HepG2 (cell line): ENCODE results near the gene ABHD4. TPM values are rescaled to one million over a fixed set of nuclear protein-coding genes. Genes with fewer than 3 reads are reported as not detected.

Source experiments
- CCDC6 ChIP-seq: sonication (generic); formaldehyde crosslinking; IDR thresholded peaks from 2 replicates; pipeline ENCODE4 v1.8.1; 2022; ENCODE audit warnings: mild to moderate bottlenecking, missing genetic modification reagents, moderate library complexity
- GATAD1 ChIP-seq: IDR thresholded peaks from 2 replicates; pipeline ENCODE4 v1.6.1; 2016; ENCODE audit warnings: missing genetic modification reagents, missing compliant biosample characterization
- HNF4G ChIP-seq, 2 experiments: sonication (generic) in 1 of 2; formaldehyde crosslinking in 1 of 2; IDR thresholded peaks; 2 replicates each; pipeline versions ENCODE4 v1.4.0 to v1.6.1; 2011 to 2020; ENCODE audit warnings: borderline replicate concordance in 2 of 2, low read depth in 2 of 2, mild to moderate bottlenecking in 2 of 2, low read length in 1 of 2, missing genetic modification reagents in 1 of 2, moderate library complexity in 1 of 2
- HNRNPUL1 ChIP-seq: fragments of 200-400 bp; formaldehyde crosslinking; IDR thresholded peaks from 2 replicates; pipeline ENCODE4 v1.6.1; 2017; ENCODE audit warnings: low read depth, mild to moderate bottlenecking, low read length, moderate library complexity
- JDP2 ChIP-seq: sonication (generic); formaldehyde crosslinking; IDR thresholded peaks from 2 replicates; pipeline ENCODE4 v1.8.1; 2022; ENCODE audit warnings: missing genetic modification reagents, borderline replicate concordance
- KAT2B ChIP-seq: fragments of 150-350 bp; IDR thresholded peaks from 2 replicates; pipeline ENCODE4 v1.6.1; 2014; ENCODE audit warnings: low read depth, low read length, borderline replicate concordance
- KAT7 ChIP-seq: IDR thresholded peaks from 2 replicates; pipeline ENCODE4 v1.6.1; 2018; ENCODE audit warnings: borderline replicate concordance, missing compliant biosample characterization
- NBN ChIP-seq: fragments of 450-650 bp; conservative IDR thresholded peaks from 2 replicates; pipeline ENCODE4 v1.6.1; 2017
- PATZ1 ChIP-seq: sonication (generic); formaldehyde crosslinking; IDR thresholded peaks from 2 replicates; pipeline ENCODE4 v1.4.0; 2020; ENCODE audit warnings: missing genetic modification reagents
- PCBP1 ChIP-seq: fragments of 200-400 bp; formaldehyde crosslinking; IDR thresholded peaks from 2 replicates; pipeline ENCODE4 v1.6.1; 2017; ENCODE audit warnings: mild to moderate bottlenecking, low read depth, low read length, borderline replicate concordance
- PRDM15 ChIP-seq: sonication (generic); formaldehyde crosslinking; IDR thresholded peaks from 2 replicates; pipeline ENCODE4 v1.4.0; 2020; ENCODE audit warnings: missing genetic modification reagents
- RBM39 ChIP-seq: fragments of 200-400 bp; formaldehyde crosslinking; IDR thresholded peaks from one replicate; pipeline ENCODE4 v1.6.1; 2018; ENCODE audit warnings: antibody characterized with exemption, mild to moderate bottlenecking, low read depth, low read length; ENCODE audit not compliant: poor library complexity, severe bottlenecking
- SSRP1 ChIP-seq: IDR thresholded peaks from 2 replicates; pipeline ENCODE4 v1.6.1; 2016; ENCODE audit warnings: control low read depth
- TBP ChIP-seq: sonication (generic); formaldehyde crosslinking; IDR thresholded peaks from 2 replicates; pipeline ENCODE4 v1.5.0; 2020; ENCODE audit warnings: missing genetic modification reagents
- ZEB1 ChIP-seq: IDR thresholded peaks from 2 replicates; pipeline ENCODE4 v1.6.1; 2012; ENCODE audit warnings: mild to moderate bottlenecking, low read depth, inconsistent platforms; ENCODE audit not compliant: insufficient replicate concordance
- ZNF24 ChIP-seq: fragments of 450-650 bp; IDR thresholded peaks from 2 replicates; pipeline ENCODE4 v1.6.1; 2017; ENCODE audit warnings: antibody characterized with exemption, mild to moderate bottlenecking
- ZNF383 ChIP-seq: sonication (generic); formaldehyde crosslinking; IDR thresholded peaks from 2 replicates; pipeline ENCODE4 v1.4.0; 2020; ENCODE audit warnings: missing genetic modification reagents, mild to moderate bottlenecking, borderline replicate concordance
- ZNF549 ChIP-seq: sonication (generic); formaldehyde crosslinking; IDR thresholded peaks from 2 replicates; pipeline ENCODE4 v1.5.0; 2020; ENCODE audit warnings: missing genetic modification reagents
- polyA plus RNA-seq, 8 experiments: library from polyadenylated mRNA; depleted of rRNA in 3 of 8; stranded (reverse) in 7 of 8; unstranded in 1 of 8; fragments of >200 nt; fragmentation: Illumina TruSeq in 4 of 8; extraction: Trizol in 4 of 8; gene quantifications; 2 replicates each; pipeline versions ENCODE4 v1.2.1 to v1.2.3, GENCODE V29; 2011 to 2016; ENCODE audit warnings: low read depth in 4 of 8, missing spikeins in 1 of 8, mixed read lengths in 1 of 8; ENCODE audit not compliant: insufficient read depth in 1 of 8
- total RNA-seq, 5 experiments: library from RNA; depleted of rRNA; stranded (reverse); fragments of >200 nt; fragmentation: Illumina TruSeq; extraction: Trizol; gene quantifications; 2 replicates each; pipeline ENCODE4 v1.2.3, GENCODE V29; 2016; ENCODE audit warnings: low read depth in 1 of 5
- TF ChIP-seq, protein P1 (sequence below): IDR thresholded peaks from 2 replicates; pipeline ENCODE4 v1.6.1; 2016; ENCODE audit warnings: low read depth, control low read depth
- TF ChIP-seq, protein P2 (sequence below): sonication (generic); formaldehyde crosslinking; IDR thresholded peaks from 2 replicates; pipeline ENCODE4 v1.8.0; 2022; ENCODE audit warnings: missing genetic modification reagents, mild to moderate bottlenecking, inconsistent platforms, borderline replicate concordance

The ABHD4 gene
- total and polyA plus RNA-seq, 2 of the 13 experiments (the other 11 are each of a cell fraction or from before 2014, with no cell fraction given): 16.1 to 47.5 TPM

DNA sequence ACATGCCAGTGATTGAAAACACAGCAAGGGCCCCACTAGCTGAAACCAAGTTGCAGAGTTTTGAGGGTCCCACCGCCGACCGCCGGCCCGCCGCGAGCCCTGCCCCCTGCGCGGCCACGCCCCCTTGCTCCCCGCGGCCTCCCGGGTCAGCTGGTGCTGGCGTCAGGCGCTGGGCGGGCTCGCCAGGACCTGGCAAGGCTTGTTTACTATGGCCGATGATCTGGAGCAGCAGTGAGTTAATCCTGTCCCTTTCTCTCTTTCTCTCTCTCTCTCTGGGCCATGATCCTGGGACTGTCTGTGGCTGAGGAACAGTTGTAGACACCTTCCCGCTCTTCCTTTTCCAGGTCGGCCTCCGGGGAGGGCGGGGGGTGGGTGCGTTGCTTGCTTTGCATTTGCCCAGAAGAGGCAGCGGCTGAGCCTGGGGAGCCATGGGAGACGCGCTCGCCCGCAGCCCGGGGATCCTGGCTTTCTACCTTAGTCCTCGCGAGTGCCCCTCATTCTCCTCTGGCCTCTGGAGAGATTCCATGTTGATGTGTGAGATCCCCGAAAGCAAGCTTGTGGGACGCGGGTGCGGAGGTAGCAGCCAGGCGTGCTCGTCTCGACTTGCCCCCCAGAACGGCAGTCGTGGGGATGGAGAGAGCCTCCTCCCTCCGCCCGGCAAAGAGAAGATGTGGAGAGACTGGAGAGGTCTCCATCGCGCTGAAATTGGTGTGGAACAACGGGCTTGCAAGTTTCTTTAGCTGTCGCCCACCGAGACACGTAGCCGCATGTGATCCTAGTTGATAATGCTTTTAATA lies at the start of gene ABHD4 (continued):
- TF ChIP-seq PRDM15 (CRISPR knock-in tag) (0 out of 2 replicates have a peak, but pooled peaks have one; percentile 67), ZEB1 (peak; percentile 67), TBP (CRISPR knock-in tag) (peak; percentile 23; the same call in 1 of the 2 replicates), RBM39 (peak; percentile 89), KAT7 (peak; percentile 96), PCBP1 (0 out of 2 replicates have a peak, but pooled peaks have one; percentile 36), KAT2B (no peak), NBN (no peak), GATAD1 (CRISPR knock-in tag) (peak; percentile 28; the same call in 1 of the 2 replicates), SSRP1 (no peak; the same call in 1 of the 2 replicates), HNRNPUL1 (no peak), ZNF383 (CRISPR knock-in tag) (peak; percentile 76; the same call in 1 of the 2 replicates), CCDC6 (CRISPR knock-in tag) (peak; percentile 56; the same call in 1 of the 2 replicates), JDP2 (CRISPR knock-in tag) (no peak), ZNF24 (no peak), PATZ1 (CRISPR knock-in tag) (peak; percentile 81), ZNF549 (CRISPR knock-in tag) (no peak), HNF4G (IDR thresholded peaks at IDR 0.05; ENCODE audit: borderline replicate concordance, low read depth, low read length) (peak; percentile 25; the same call in 1 of the 2 replicates), HNF4G (CRISPR knock-in tag; IDR thresholded peaks at IDR 0.05; ENCODE audit: borderline replicate concordance, low read depth) (peak; percentile 58; the same call in 1 of the 2 replicates)
- TF ChIP-seq, protein P1, sequence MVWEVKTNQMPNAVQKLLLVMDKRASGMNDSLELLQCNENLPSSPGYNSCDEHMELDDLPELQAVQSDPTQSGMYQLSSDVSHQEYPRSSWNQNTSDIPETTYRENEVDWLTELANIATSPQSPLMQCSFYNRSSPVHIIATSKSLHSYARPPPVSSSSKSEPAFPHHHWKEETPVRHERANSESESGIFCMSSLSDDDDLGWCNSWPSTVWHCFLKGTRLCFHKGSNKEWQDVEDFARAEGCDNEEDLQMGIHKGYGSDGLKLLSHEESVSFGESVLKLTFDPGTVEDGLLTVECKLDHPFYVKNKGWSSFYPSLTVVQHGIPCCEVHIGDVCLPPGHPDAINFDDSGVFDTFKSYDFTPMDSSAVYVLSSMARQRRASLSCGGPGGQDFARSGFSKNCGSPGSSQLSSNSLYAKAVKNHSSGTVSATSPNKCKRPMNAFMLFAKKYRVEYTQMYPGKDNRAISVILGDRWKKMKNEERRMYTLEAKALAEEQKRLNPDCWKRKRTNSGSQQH (CRISPR knock-in tag): peak; percentile 95
- TF ChIP-seq, protein P2, sequence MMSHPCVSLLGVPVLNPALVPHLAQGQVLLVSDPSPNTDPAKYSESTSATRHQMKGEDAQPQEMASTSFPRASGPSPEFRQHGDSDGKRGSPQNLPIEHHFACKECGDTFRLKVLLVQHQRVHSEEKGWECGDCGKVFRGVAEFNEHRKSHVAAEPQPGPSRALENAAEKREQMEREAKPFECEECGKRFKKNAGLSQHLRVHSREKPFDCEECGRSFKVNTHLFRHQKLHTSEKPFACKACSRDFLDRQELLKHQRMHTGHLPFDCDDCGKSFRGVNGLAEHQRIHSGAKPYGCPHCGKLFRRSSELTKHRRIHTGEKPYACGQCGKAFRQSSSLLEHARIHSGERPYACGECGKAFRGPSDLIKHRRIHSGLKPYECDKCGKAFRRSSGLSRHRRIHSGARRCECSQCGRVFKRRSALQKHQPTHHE (CRISPR knock-in tag): no peak
